NCI-H146 (cell line): Measurements from ENCODE around the gene MAP2K3.

ENCODE experiments used
- DNase-seq: peaks from one replicate; lab custom pipeline; 2025; lab: John Stamatoyannopoulos, UW

MAP2K3 gene

GRCh38 chr17:21252796-21253645 lies 31.5 kb upstream of the MAP2K3 start, which contains the start of gene NATD1:
NATD1 (minus strand) TSS chr17:21253410; CDS start chr17:21253264, 146 bp downstream.
- peak; percentile 77 for DNase-seq

DNA sequence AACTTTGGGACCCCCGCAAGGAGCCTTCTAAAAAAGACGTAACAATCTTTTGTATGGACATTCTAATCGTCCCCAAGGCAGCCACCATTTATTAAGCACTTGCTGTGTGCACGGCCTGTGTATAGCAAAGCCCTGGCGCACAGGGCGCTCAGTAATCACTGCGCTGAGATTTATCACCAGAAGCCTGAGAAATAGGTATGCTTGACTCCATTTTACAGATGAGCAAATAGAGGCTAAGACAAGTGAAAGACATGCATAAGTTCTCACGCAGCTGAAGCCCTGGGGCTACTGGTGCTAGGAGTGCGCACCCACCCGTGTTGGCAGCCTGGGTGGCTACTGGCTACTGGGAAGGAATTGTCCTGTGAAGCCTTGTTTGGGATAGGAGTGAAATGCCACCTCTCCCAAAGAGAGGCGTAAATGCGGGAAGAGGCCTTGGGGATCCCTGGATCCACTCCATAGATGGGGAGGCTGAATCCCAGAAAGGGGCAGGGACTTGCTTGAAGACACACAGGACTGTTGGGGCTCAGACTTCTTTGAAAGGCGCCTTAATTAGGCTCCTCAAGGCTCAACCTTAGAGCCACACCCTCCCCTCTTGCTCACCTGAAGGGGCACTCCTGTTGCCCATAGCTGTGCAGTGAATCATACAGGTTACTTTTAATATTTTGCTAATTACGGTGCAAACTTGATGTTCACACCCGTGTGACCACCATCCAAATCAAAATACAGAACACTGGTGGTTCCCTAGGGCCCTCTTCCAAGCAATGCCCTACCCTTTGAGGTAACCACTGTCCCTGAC lies 30.7 kb upstream of the MAP2K3 start:
- DNase-seq: no peak

GRCh38 chr17:21258593-21258992 lies 25.9 kb upstream of the MAP2K3 start:
- DNase-seq: no peak

GRCh38 chr17:21262259-21262993 lies 22.1 kb upstream of the MAP2K3 start:
- DNase-seq: no peak

DNA sequence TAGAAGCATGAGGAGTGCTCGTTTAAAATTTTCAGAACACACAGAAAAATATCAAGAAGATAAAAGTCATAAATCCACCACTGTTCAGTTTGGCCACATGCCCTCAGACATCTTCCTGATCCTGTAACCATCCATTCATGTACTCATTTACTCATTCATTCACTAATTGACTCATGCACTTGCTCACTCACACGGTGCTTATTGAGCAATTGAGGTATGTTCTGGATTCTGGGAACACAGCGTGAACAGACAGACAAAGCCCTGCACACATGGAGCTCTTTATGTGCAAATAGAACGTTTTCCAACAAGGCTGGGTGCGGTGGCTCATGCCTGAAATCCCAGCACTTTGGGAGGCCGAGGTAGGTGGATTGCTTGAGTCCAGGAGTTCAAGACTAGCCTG lies 21.1 kb upstream of the MAP2K3 start:
- DNase-seq: no peak

GRCh38 chr17:21268596-21269188 lies 15.8 kb upstream of the MAP2K3 start:
- no peak for DNase-seq

DNA sequence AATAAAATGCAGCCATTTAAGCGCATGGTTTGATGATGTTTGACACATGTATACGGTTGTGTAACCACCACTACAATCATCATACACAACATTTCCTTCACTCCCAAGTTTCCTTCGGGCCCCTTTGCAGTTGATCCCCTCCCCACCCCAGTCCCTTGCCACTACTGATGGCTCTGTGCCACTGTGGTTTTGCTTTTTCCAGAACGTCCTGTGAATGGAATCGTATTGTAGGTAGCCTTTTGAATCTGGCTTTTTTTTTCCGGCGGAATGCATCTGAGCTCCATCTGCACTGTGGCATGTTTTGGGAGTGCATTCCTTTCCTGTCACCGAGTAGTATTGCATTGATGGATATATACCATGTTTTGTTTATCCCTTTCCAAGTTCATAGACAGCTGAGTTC lies 15.1 kb upstream of the MAP2K3 start:
- no peak for DNase-seq

- DNase-seq: no peak
Observed at GRCh38 chr17:21271454-21272183, 12.9 kb upstream of the MAP2K3 start.

DNA sequence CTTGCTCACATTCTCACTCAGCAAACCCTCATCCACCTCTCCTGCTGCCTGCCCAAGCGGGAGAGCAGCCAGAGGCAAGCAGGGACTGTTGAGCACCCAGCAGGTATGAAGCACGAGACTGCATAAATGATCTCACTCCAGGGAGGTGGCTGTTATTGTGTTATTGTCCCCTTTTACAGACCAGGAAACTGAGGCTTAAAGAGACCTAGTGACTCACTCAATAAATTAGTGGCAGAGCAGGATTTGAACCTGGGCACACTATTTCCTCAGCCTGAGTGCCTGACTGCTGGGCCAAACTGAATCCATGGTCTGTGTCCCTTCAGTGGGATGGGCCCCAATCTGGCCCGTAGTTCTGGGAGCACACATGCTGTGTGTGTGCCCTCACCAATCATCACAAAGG lies 12.3 kb upstream of the MAP2K3 start:
- no peak for DNase-seq

DNA sequence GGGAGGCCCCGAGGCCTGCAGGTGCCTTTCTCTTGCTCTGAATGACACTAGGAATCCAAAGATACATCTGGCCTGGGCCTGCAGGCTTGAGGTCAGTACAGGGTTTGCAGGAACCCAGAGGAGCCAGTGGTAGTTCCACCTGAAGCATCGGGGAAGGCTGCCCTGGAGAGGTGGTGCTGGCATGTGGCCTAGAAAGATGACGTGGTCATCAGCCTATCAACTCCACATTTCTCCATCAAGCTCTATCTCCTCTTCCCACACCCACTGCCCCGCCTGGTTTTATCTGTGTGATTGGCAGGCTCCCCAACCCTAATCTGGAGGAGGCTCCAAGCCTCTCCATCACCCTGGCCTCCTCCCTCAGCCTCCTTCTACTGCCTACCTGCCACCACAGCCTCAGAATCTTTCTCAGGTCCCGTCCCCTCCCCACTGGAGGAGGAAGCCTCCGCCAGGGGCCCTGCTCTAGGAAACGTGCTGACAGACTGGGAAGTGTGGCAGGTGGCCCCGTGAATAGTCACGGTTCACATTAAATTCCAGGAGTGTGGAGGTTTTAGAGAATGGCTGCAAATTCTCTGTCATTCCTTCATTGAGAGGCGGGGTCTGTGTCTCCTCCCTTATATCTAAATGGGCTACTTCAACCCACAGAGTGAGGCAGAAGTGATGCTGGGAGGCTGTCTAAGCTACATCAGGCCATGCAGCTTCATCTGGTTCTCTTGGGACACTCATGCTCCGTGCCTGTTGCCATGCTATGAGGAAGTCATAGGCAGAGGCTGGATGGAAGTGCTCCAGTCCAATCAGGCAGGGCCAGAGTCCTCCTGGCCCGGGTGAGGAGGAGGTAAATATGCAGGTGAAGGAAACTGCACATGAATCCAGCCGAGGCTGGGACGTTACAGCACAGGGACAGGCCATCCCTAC lies 11.4 kb upstream of the MAP2K3 start:
- no peak for DNase-seq

DNA sequence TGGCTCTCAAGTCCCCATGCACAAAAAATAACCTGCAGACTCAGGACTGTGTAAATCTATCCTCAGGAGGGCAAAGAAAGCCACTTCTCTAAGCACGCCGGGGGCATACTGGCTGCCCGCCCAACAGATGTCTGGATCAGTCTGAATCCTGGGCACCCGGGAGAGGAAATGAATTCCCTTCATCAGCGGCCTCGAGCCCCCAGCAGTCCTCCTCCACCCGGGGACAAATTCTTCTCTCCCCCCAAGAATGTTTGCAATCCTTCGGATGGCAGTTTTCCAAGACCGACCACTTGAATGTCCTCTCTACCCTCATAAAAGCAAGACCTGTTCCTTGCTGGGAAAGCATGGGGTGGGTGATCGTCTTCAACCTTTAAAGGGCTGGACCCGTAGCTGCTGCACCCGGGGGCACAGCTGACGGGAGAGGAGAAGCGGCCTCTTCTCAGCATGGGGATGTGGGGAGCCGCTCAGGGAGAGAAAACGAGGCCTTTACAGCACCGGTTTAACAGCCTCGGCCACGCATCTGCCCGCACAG lies 9.4 kb upstream of the MAP2K3 start:
- DNase-seq: peak; percentile 15

GRCh38 chr17:21275579-21276263 lies 8.8 kb upstream of the MAP2K3 start:
- peak; percentile 87 for DNase-seq

DNA sequence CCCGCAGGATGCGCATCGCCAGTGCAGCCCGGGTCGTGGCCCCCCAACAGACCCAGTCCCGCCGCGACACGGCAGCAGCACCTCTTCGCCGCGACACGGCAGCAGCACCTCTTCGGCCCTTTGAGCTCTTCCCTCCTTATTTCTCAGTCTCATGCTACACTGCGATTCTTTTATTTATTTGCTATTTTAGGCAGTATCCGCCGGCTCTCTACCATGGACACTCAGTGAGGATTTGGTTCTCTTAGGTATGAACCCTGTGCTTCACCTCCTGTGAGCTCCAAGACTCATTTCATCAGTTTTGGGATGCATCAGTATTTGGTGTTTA lies 8.3 kb upstream of the MAP2K3 start:
- DNase-seq: no peak

DNA sequence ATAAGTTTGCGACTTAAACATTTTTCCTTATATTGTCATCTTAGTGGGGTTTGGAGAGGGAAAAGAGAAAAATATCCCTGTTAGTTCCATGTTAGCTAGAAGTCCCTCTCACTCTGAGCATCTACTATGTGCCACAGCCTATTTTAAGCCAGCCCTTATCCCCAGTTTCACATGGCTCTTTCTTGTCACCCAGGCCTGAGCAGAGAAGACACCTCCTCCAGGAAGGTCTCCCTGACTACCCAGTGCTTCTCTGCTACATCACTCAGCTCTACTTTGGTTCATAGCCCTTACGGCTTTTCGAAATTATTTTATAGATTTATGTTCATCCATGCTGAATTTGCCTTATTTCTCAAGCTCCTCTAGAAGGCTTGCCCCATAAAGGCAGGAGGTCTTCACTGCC lies 7.2 kb upstream of the MAP2K3 start:
- DNase-seq: no peak

GRCh38 chr17:21278450-21279197 lies 5.9 kb upstream of the MAP2K3 start:
- no peak for DNase-seq

DNA sequence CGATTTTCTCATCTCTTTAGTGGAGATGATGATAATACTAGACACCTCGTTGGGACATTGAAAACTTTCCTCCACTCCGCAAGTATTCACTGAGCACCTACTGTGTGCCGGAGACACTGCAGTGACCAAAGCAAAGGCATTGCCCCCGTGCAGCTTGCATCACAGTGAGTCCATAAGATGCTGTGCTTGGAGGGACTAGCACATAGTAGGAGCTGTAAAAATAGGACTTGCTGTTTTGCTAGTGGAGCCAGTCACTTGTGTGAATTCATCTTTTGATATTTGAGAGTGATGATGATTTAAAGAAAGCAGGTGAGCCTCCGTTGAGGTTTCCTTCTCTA lies 5.3 kb upstream of the MAP2K3 start:
- no peak for DNase-seq

GRCh38 chr17:21279582-21279981 lies 4.9 kb upstream of the MAP2K3 start:
- DNase-seq: no peak

GRCh38 chr17:21280081-21280518 lies 4.4 kb upstream of the MAP2K3 start:
- peak; percentile 65 for DNase-seq

DNA sequence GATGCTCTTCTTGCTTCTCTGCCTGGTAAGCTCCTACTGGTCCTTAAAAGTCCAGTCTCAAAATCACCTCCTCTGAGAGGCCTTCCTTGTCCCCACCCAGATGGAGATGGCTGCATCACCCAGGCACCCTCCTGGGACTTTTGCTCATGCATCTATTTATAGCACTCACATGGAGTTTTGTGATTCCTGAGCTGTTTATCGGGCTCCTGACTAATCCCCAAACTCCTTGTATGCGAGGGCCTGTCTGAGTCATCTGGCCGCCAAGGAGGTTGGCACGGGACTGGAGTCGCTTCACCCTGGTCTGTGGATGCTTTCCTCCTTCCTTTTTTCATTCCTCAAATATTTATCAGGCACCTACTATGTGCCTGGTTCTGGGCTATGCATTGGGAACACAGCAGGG lies 2.3 kb upstream of the MAP2K3 start:
- no peak for DNase-seq
